Measurements from ENCODE around the gene MCAT. TPM values are rescaled to one million over a fixed set of nuclear protein-coding genes. Genes with fewer than 3 reads are reported as not detected.
"Not testable (repeated sequence)": the region's sequence is repeated elsewhere in the genome, so short reads cannot be mapped to it uniquely, and the experiment has no call there.

MCAT gene
- total RNA-seq, 1 donor from 2014 or later, result 12.1 TPM

DNA sequence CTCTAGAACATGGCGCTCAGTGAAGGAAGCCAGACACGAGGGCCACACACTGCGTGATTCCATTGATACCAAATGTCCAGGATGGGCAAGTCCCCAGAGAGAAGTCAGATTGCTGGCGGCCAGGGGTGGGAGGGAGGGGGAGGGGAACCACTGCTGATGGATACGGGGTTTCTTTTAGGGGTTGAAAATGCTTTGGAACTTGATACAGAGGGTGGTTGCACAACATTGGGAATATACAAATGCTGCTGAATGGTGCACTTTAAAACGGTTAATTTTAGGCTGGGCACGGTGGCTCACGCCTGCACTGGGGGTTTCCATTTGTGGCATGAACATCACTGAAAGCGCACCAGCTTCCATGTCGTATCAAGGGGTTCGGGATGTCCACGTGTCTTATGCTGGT is 13.2 kb upstream of the MCAT start:
- intact Hi-C loops (cut with micrococcal nuclease), result no loop called here

DNA sequence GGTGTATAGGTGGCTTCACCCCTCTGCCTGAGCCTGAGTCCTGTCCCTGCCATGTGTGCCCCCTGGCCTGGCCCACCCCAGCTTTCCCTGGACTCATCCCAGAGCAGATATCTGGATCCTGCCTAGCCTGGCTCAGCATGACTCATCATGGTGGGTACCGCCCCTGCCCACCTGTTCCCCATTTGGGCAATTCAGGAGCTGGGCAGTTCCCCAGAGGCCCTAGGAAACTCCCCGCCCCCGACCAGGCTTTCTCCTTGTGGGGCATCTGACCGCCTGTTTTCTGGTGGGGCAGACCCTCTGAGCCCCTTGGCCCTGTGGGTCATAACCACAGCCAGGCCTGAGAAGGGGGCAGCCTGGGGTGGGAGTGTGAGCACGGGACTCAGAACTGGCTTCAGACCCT is 12.6 kb upstream of the MCAT start:
- intact Hi-C loops (cut with micrococcal nuclease), result no loop called here

DNA sequence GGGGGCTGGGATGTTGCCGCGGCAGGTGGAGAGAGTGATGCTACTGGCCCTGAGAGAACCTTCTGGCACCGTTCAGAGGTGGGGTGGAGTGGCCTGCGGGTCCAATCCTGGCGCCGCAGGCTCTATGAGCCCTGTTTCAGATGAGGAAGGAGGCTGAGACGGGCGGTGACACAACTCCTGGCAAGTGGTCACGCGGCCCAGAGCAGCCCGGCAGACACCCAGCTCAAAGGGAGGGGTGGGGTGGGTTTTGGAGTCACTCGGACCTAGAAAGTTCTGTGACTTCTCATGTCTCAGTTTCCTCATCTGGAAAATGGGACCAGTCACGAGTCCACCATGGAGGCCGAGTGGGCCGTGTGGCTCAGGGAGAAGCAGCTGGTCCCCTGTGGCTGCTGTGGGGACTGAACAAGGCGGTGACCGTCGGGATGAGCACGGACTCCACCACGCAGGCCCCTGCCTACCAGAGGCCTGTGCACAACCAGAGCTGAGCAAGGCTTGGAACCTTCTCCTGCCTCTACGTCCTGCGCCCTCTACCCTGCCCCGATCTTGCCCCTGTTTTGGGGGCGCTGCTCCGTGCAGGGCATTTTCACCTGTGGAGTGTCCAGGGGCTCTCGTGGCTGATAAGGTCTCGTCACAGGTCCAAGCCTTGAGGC is 11.8 kb upstream of the MCAT start:
- intact Hi-C loops (cut with micrococcal nuclease), result loop anchor here (5.0 kb wide), 1 partner anchor 43 kb away; the partner anchor contains the start of gene BIK

DNA sequence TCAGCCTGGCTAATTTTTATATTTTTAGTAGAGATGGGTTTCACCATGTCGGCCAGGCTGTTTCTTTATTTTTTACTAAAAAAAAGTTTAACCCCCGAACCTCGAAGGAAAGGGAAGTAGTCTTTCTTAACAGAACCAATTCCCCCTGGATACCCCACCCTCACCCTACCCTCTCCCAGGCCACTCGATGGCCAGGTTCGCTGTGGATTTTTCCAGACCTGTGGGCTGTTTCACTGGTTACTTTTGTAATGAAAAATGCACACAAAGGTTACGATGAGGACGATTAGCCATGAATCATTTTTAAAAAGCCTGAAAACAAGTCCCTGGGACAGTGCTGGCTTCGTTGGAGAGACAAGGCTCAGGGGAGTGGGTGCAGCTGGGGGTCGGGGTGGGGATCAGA is 10.7 kb upstream of the MCAT start:
- intact Hi-C loops (cut with micrococcal nuclease), result loop anchor here (5.0 kb wide), 1 partner anchor 42 kb away; the partner anchor contains the start of gene BIK

GRCh38 chr22:43152357-43153071 is 9.3 kb upstream of the MCAT start:
- intact Hi-C loops (cut with micrococcal nuclease), result loop anchor here (5.0 kb wide), 1 partner anchor 40 kb away; the partner anchor contains the start of gene BIK

DNA sequence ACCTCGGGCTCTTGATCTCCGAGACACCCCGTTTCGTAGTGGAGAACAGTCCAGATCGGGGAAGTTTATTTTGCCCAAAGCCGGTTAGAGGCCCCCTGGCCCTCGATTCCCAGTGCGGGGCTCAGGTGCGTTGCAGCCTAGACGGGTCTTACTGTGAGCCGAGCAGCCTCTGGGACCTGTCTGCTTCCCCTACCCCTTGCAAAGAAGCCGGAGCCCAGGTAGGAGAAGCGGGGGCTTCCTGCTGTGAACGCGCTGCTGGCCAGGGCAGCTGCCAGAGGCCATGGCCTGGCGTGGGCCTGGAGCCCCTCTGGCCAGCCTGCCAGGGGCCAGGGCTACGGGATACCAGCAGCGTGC is 8.8 kb upstream of the MCAT start:
- intact Hi-C loops (cut with micrococcal nuclease), result loop anchor here (5.0 kb wide), 1 partner anchor 40 kb away; the partner anchor contains the start of gene BIK

GRCh38 chr22:43151251-43152002 is 8.2 kb upstream of the MCAT start, which contains the start of gene TSPO:
TSS of gene TSPO (plus strand) at chr22:43151559. CDS start at chr22:43159239, 7,680 bp downstream.
- intact Hi-C loops (cut with micrococcal nuclease), result loop anchor here (2.0 to 5.0 kb wide), 2 partner anchors 35 to 39 kb away; partner anchors contain the start of genes BIK and TTLL12

DNA sequence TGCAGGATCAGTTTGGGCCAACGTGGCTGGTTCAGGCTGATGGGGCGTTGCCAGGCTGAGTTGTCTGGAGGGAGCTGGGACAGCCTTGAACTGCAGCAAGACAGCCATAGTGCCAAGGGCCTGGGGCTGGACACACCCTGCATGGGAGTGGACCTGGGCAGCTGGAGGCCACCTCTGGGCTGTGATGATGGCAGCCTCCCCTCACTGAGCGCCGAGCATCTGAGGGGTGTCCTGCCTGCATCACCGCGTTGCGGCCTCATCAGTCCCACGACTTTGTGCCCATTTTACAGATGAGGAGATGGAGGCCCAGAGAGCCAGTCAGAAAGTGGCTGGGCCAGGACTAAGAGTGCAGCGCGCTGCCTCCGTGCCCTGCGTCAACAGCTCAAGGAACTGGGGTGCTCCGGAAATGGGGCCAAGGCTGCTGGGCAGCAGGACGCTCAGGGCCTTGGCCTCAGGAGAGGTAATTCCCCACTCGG is 7.6 kb upstream of the MCAT start:
- intact Hi-C loops (cut with micrococcal nuclease), result loop anchor here (2.0 to 5.0 kb wide), 2 partner anchors 36 to 38 kb away; partner anchors contain the start of genes BIK and TTLL12

DNA sequence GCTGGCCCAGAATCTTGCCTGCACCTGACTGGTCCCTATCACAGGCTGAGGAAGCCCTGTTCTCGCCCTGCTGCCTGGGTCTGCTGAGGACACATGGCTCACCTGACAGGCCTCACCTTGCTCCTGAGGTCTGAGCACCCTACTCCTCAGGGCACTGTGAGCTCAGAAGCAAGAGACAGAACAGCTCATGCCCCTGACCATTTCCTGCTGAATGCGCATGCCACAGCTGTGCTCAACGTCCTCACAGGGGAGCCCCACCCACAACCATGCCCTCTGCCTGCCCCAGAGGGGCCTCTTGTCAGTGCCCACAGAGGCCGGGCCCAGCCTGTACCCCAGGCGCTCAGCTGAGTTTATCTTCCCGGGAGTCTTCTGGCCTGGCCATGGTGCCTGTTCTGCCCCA is 5.4 kb upstream of the MCAT start:
- intact Hi-C loops (cut with micrococcal nuclease), result no loop called here

- intact Hi-C loops (cut with micrococcal nuclease), result no loop called here
Measured at GRCh38 chr22:43147821-43148220, 4.6 kb upstream of the MCAT start.

GRCh38 chr22:43146332-43146731 is 3.1 kb upstream of the MCAT start:
- intact Hi-C loops (cut with micrococcal nuclease), result not testable (repeated sequence)

- intact Hi-C loops (cut with micrococcal nuclease), result not testable (repeated sequence)
Measured at GRCh38 chr22:43145371-43145770, 2.2 kb upstream of the MCAT start.

GRCh38 chr22:43144949-43145348 is 1.8 kb upstream of the MCAT start:
- intact Hi-C loops (cut with micrococcal nuclease), result no loop called here

DNA sequence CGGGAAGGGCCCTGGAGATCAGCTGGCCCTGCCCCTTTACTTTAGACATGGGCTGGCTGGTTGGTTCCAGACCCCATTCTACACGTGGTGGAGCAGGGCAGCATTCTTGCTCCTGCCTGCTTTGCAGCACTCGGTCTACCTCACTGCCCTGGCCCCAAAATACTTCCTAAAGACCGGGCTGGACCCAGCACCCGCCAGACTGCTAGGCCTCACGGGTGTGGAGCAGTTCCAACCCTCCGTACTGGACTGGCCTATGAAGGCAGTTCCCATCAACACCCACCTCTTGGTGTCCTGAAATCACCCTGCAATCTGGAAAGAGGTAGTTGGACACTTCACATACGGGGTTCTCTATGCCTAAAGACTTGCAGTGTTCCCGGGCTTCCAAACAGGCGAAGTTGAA is 6.4 kb downstream of the MCAT start:
- intact Hi-C loops (cut with micrococcal nuclease), result no loop called here

GRCh38 chr22:43136255-43136654 is 6.9 kb downstream of the MCAT start:
- intact Hi-C loops (cut with micrococcal nuclease), result no loop called here

- intact Hi-C loops (cut with micrococcal nuclease), result no loop called here
Measured at GRCh38 chr22:43135565-43135964, 7.6 kb downstream of the MCAT start.

- intact Hi-C loops (cut with micrococcal nuclease), result no loop called here
Measured at GRCh38 chr22:43134553-43134952, 8.6 kb downstream of the MCAT start.

DNA sequence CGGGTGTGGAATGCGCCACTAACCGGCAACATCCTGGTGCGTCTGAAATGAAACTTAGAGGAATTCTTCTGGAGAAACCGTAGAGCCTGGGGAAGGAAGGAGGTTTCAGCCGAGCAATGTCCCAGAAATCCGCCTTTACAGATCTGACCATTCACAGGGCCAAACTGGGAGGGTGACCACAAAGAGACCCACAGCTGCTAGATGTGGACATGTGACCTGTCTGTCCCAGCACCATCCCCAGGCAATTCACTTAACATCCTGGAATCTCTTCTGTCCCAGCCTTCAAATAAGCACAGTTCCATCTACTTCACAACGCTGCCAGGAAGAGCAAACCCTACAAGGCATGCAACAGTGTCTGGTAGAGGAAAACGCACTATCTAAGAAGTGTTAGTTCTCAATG is 9.8 kb downstream of the MCAT start:
- intact Hi-C loops (cut with micrococcal nuclease), result no loop called here

- intact Hi-C loops (cut with micrococcal nuclease), result no loop called here
Measured at GRCh38 chr22:43131773-43132501, 11.3 kb downstream of the MCAT start.

GRCh38 chr22:43129426-43130425 is 13.5 kb downstream of the MCAT start:
- intact Hi-C loops (cut with micrococcal nuclease), result no loop called here

All from T-helper 2 cell treated with Interferon-gamma antibody and Interleukin-4, amounts not matched to agents 100 ng/mL and 5 ng/mL, for 36 hours (primary cell).